HG03521 (cell line): ENCODE measurements around the gene PAM.

Experiments used
- ATAC-seq: cut with Tn5 transposase; IDR thresholded peaks from one replicate; pipeline ENCODE4 v1.9.1; 2021; ENCODE audit warnings: mild to moderate bottlenecking, moderate library complexity; ENCODE audit not compliant: unreplicated experiment

PAM gene

DNA sequence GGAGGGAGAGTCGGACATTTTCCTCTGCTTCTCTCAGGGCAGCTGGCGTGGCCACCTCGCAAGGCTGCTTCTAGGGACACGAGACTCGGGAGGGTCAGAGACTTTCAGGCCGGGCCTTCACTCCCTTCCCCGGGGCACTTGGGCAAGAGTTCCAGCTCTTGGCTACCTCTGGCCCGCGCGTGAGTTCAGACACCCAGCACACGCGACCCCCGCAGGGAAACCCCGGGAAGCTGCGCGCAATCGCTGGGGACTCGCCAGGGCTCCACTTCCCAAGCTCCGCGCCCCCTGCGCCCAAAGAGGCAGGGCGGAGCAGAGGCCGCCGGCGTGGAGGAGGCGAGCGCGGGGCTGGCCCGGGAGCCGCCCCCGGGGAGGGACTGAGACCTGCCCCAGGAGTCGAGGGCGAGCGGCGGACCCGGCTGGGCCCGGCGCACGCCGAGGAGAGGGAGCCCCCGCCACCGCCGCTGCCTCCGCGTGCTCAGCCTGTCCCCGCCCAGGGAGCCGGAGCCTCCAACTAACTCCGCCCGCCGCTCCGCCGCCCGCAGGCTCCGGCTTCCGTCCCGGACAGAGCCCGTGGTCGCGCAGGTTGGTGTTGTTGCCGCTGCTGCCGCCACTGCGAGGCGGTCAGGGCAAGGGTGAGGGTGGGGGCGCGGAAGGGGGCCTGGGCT lies at the start of gene PAM:
PAM (plus strand) TSS at position 539 of the 665 bp plus-strand sequence. CDS start 110,891 bp downstream, outside the sequence.
- ATAC-seq: peak; percentile 81

GRCh38 chr5:102711525-102712385 lies 43.4 kb upstream of the PAM start:
- ATAC-seq: no peak

DNA sequence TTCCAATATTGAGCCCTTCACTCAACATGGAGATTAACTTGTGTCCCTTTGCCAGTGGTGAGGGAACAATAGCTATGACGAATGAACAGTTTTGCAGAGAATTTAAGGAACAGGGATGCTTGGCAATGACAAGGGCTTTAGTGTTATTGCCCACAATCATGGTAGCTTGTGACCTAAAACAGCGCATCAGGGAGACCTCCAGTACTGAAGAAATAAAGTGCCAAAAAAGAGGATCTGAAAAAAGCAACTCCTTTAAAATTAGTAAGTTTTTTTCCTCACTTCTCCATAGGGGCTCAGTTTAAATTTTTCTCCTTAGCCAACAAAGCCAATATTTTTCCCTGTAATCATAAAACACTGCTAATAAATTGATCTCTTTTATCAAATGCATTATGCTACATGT lies 41.8 kb upstream of the PAM start:
- peak; percentile 24 for ATAC-seq

DNA sequence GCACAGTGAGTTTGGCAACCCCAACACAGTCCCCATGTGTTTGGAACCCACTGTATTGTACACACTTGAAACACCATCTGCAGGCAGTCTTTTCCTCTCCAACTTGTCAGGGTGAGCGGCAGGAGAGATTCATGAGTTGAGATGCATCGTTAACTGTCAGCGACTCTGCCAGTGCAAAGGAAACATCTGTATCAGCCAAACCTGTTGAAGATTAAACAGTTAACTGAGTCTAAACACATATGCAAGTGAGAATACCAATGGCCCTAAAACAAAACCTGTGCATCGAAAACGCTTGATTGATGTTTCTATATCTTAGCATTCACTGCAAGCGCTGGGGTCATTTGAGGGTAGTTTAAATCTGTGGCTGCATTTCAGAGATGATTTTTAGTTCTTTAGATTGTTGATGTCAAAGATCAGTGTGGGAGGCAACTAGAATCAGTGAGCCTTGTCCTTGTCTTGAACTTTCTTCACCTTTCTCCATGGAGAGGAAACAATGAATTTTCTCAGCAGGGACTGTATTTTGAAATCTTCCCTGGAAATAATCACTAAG lies 41.3 kb upstream of the PAM start:
- ATAC-seq: peak; percentile 50

DNA sequence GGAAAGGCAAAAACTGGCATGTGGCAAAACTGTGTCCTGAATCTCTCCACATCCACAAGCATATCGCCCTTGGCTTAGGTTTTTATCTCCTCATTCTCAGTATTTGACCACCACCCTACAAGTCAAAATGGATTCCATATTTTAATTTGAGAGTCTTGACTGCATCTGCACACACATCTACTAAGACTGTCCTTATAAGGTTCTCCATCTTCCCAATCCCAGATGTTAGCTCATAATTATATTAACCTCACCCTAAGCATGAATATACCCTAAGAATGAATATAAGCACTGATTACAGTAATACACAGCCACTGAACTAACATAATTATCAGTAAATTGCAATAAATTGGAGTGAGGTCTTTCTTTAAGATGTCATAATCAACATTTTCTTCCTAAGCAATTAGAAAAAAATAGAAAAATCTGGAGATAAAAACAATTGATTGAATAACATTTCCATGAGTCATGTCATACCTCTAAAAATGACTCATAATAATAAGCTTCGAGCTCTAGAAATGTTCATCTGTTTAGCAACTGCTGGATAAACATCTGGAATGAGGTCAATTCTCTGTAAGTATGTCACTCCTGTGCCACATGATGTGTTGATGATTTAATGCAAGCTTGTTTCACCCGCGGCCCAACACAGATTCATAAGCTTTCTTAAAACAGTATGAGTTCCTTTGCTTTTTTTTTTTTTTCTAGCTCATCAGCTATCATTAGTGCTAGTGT lies 39.9 kb upstream of the PAM start:
- ATAC-seq: no peak

DNA sequence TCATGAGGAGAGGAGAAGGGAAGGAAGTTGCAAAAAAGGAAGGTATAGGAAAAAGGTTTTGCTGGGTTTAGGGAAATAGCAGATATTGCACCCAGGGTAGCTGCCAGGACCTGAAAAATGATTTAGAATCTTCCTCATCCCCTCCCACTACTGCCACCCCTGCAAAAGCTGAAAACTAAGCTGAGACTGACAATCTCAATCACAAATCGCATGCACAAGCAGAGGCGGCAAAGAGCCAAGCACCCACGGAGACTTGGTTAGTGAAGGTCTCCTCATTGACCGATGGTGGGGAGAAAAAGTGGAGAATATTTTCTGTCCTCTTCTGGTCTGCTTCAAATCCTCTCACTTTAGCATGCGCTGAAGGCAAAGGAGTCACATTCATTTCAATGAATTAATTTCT lies 39.1 kb upstream of the PAM start:
- ATAC-seq: no peak

- no peak for ATAC-seq
Observed at GRCh38 chr5:102718819-102719218, 36.3 kb upstream of the PAM start.

DNA sequence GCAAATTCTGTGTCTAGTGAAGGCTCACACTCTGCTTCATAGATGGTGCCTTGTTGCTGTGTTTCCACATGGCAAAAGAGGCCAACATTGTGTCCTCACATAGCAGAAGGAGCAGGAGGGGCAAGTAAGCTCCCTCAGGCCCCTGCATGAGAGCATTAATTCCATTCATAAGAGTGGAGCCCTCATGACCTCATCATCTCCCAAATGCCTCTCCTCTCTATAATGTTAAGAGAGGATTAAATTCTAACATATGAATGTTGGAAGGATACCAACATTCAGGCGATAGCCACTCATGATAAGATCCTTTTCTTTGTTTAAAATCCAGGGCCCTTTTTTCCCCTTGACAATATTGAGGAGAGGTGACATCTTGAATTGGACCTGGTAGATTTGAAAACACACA lies 35.2 kb upstream of the PAM start:
- no peak for ATAC-seq

DNA sequence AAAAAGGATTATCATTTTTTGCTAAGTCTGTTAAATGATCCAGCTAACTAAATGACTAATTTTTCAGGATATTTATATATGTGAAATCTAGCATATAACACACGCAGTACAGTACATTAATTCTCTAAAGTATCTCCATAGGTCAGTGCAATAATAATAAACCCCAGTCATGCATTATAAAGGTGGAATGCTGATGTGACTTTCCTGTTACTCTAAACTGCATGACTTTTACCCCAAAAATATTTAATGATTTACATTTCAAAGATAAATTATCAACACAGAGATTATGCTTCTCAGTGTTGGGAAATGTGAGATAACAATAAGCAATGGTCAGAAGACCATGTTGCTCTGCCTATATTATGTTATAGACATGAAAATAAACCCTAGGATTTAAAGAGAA lies 34.1 kb upstream of the PAM start:
- ATAC-seq: no peak

GRCh38 chr5:102722931-102723330 lies 32.2 kb upstream of the PAM start:
- no peak for ATAC-seq

GRCh38 chr5:102731693-102732092 lies 23.4 kb upstream of the PAM start:
- no peak for ATAC-seq

- no peak for ATAC-seq
Observed at GRCh38 chr5:102733534-102733933, 21.6 kb upstream of the PAM start.

DNA sequence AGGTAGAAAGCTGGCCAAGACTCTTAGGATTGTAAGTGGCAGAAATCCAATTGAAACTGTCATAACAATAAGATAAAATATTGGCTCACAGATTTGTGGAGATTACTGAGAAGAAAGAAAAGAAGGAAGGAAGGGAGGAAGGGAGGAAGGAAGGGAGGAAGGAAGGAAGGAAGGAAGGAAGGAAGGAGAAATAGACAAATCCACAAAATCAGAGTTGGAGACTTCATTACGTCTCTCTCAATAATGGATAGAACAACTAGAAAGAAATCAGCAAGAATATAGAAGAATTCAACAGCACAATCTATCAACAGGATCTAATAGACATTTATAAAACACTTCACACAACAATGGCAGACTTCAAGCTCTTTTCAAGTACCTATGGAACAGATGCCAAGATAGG lies 17.9 kb upstream of the PAM start:
- ATAC-seq: no peak

DNA sequence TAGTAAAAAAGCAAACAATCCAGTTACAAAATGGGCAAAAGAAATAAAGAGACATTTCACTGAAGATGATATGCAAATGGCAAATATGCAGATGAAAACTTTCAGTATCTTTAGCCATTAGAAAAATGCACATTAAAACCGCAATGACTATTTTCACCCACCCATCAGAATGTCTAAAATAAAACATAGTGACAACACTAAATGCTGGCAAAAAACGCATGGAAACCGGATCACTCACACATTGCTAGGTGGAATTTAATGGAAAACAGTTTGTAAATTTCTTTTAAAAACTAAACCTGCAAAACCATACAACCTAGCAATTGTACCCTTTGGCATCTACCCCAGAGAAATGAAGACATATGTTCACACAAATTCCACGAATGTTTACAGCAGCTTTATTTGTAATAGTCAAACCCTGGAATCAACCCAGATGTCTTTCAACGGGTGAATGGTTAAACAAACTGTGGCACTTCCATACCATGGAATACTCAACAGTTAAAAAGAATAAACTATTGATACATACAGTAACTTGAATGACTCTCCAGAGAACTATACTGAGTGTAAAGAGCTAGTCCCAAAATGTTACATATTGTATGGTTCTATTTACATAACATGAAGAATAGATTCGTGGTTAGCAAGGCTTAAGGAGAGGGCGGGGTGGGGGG lies 17.2 kb upstream of the PAM start:
- ATAC-seq: no peak

DNA sequence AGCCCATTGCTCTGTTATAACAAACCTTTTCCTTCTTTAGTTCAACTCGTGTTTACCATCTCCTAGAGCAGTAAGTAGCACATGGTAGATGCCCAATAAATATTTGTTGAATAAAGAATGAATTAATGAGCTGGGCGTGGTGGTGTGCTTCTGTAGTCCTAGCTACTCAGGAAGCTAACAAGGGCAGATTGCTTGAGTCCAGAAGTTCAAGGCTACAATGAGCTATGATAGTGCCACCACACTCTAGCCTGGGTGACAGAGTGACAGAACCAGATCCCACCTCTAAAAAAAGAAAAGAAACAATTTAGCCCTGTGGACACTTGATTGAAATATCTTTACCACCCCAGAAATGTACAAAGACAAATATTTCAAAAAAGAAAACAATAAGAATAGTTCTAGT lies 14.6 kb upstream of the PAM start:
- no peak for ATAC-seq

DNA sequence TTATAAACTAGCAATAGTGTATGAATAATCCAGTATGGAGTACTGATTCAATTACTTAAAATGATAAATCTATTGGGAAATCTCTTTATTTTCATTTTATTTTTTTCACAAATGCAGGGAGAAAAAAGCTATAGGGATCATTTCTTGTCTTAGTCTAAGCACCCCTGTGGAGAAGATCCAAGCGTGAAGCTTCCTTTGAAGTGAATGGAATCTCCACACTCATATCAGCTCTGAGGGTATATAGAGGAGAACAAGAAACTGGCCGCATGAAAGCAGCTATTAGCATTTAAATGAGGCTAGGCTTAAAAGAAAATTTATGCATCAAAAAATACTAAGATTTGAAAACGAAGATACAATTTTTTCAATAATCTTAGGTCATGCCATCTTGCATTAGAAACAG lies 12.9 kb upstream of the PAM start:
- ATAC-seq: no peak

DNA sequence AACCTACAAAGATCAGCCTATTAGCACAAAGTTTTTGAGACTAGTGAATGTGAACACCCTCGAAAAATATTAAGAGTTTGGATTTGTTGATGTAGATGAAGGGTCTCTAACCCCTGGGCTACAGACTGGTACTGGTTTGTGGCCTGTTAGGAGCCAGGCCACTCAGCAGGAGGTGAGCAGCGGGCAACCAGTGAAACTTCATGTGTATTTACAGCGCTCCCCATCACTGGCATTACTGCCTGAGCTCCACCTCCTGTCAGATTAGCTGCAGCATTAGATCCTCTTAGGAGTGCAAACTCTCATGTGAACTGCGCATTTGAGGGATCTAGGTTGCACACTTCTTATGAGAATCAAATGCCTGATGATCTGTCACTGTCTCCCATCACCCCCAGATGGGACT lies 11.2 kb upstream of the PAM start:
- ATAC-seq: no peak

- ATAC-seq: peak; percentile 76
Observed at GRCh38 chr5:102747386-102748166, 7.5 kb upstream of the PAM start.

GRCh38 chr5:102749416-102750030 lies 5.6 kb upstream of the PAM start:
- no peak for ATAC-seq
